SK-N-MC (cell line): ENCODE data around the gene CLIC4.
"Not testable (repeated sequence)": the region's sequence is repeated elsewhere in the genome, so short reads cannot be mapped to it uniquely, and the experiment has no call there.

Experiments
- EZH2 ChIP-seq: fragments of 200-600 bp; sonication (generic); IDR thresholded peaks from one replicate; pipeline ENCODE4 v1.6.1; 2017; ENCODE audit warnings: antibody characterized with exemption
- POLR2AphosphoS5 ChIP-seq: IDR thresholded peaks from 2 replicates; pipeline ENCODE4 v1.6.1; 2012; ENCODE audit warnings: mild to moderate bottlenecking, low read depth, low read length, borderline replicate concordance

- TF ChIP-seq POLR2AphosphoS5, EZH2: not testable (repeated sequence)
These were observed 146.1 kb downstream of the CLIC4 start for GRCh38 chr1:24891367-24891766.
